ENCODE data around the gene STK36.

STK36 gene

DNA sequence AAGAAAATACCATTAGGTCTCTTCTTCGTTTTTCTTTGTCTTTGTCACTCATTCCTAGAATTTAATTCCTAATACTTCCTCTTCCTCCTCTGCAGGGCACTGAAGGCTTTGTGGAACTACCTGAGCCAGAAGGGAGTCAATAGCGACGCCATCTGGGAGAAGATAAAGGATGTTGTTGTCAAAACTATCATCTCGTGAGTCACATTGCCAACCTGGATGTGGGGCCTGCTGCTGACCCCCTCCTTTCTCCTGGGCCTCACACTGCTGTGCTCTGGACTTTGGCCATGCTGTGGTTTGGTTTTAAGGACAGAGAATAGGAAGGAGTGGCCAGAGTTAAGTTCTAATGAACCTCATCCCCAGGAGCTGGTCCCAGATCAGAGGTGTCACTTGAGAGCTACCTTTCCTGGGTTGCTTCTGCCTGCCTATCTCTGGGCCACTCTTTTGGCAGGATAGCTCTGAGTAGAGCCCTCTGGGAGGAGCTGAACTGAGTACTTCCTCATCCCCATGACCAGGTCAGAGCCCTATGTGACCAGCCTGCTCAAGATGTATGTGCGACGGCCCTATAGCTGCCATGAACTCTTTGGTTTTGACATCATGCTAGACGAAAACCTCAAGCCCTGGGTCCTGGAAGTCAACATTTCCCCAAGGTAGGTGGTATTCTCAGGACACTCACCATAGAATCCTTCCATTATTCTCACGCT lies 77.0 kb downstream of the STK36 start:
- no peak for DNase-seq

Measured in activated CD4-positive, alpha-beta T cell treated with anti-CD3 and anti-CD28 coated beads, Interleukin-2, amount 50 U/mL, for 48 hours (primary cell).